Activated naive CD4-positive, alpha-beta T cell treated with anti-CD3 and anti-CD28 coated beads for 36 hours (primary cell): ENCODE data around the gene CTNNA2. TPM values are rescaled to one million over a fixed set of nuclear protein-coding genes. Genes with fewer than 3 reads are reported as not detected.

Experiments used
- CTCF ChIA-PET: fragments of 350-600 bp; sonication (Branson Sonifier 250); formaldehyde crosslinking; loops from one replicate; lab custom pipeline; 2021; ENCODE audit warnings: antibody characterized with exemption; lab: Charles Lee
- DNase-seq: peaks from one replicate; pipeline ENCODE4 v3.0.0-alpha.2; 2020
- H3K27ac Mint-ChIP-seq: one replicate; pipeline ENCODE4 v1.8.0; 2021; ENCODE audit warnings: mild to moderate bottlenecking, mixed read lengths
- H3K27me3 Mint-ChIP-seq: one replicate; pipeline ENCODE4 v1.8.0; 2021; ENCODE audit warnings: low read depth, mixed read lengths
- H3K36me3 Mint-ChIP-seq: one replicate; pipeline ENCODE4 v1.8.0; 2021; ENCODE audit warnings: low read depth, mixed read lengths
- H3K4me1 Mint-ChIP-seq: one replicate; pipeline ENCODE4 v1.8.0; 2021; ENCODE audit warnings: low read depth, mixed read lengths
- H3K4me3 Mint-ChIP-seq: one replicate; pipeline ENCODE4 v1.8.0; 2021; ENCODE audit warnings: mild to moderate bottlenecking, moderate library complexity, mixed read lengths
- H3K9me3 Mint-ChIP-seq: one replicate; pipeline ENCODE4 v1.8.0; 2021; ENCODE audit warnings: mixed read lengths
- intact Hi-C: fragments of 100-400 bp; cut with micrococcal nuclease; formaldehyde crosslinking; loops from one replicate; pipeline ENCODE4 v1.15.1; 2023
- total RNA-seq, 2 experiments: library from RNA; stranded (reverse); gene quantifications; one replicate each; pipeline ENCODE4 v1.2.3, GENCODE V29; 2021

The CTNNA2 gene
- total RNA-seq, 2 experiments from 2014 or later: not detected

DNA sequence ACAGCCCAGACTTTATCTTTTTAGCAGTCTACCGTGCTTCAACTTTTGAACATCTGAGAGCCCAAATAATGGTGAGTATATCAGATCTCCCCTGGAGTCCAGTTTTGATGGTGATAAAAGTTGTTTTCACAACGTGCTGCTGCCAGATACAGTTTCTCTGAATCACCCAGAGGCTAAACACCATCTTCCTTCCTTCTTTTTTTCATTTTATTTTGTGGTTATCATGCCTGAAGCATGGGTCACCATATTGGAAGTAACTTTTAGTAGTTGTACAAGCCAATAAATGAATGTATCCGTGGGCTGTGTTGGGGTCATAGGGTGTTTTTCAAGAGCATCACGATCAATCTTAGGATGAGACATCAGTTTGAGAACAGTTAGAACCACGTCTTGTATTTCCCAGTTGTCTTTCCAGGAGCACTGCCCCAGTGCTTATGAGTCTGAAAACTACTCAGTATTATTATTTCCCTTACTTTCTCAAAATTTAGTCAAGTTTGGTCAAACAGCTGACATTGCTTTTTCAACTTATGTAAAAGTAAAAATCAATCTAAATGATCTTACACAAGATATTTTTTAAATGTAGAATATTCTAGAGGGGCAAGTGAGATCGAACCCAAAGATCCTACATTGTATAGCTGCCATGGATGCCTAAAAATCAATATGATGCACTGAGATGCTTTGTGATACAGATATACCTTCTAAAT, 311.4 kb downstream of the CTNNA2 start:
- no peak overlapping the region for H3K27ac Mint-ChIP-seq
- H3K27me3 Mint-ChIP-seq: no peaks in the 10 kb centered on the region
- no peaks in the 10 kb centered on the region for H3K36me3 Mint-ChIP-seq
- intact Hi-C loops: no loop called here
- peaks cover 7% of the 10 kb centered on the region for H3K9me3 Mint-ChIP-seq
- no peak overlapping the region for H3K4me3 Mint-ChIP-seq
- CTCF ChIA-PET: no interaction called here
- DNase-seq: no peak
- H3K4me1 Mint-ChIP-seq: no peaks in the 10 kb centered on the region

DNA sequence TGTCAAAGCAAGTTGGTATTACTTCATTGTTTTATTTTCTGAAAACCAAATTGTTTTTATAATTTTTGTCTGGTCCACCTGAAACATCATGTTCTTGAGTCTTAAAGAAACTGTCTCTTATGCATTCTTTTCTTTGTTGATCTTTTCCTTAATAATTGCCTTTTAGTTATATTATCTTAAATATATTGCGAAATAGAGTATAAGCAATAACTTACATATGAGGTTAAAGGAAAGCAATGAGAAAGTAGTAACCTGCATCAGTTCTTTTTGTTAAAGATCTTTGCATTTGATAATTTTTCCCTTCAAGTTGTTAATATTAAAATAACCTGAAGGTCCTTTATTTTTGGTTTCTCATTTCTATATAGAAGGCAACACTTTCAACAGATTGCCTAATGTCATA, 315.0 kb downstream of the CTNNA2 start:
- Mint-ChIP-seq H3K4me3 (no peak overlapping the region), H3K27me3 (no peaks in the 10 kb centered on the region), H3K36me3 (no peaks in the 10 kb centered on the region), H3K9me3 (peaks cover 7% of the 10 kb centered on the region), H3K27ac (no peak overlapping the region), H3K4me1 (no peaks in the 10 kb centered on the region)
- DNase-seq: no peak
- intact Hi-C loops: no loop called here
- CTCF ChIA-PET: no interaction called here

GRCh38 chr2:79830501-79830900, 317.6 kb downstream of the CTNNA2 start:
- Mint-ChIP-seq H3K4me1 (no peaks in the 10 kb centered on the region), H3K4me3 (no peak overlapping the region), H3K36me3 (no peaks in the 10 kb centered on the region), H3K9me3 (peaks cover 2% of the 10 kb centered on the region), H3K27ac (no peak overlapping the region), H3K27me3 (no peaks in the 10 kb centered on the region)
- intact Hi-C loops: no loop called here
- no peak for DNase-seq
- CTCF ChIA-PET: no interaction called here

DNA sequence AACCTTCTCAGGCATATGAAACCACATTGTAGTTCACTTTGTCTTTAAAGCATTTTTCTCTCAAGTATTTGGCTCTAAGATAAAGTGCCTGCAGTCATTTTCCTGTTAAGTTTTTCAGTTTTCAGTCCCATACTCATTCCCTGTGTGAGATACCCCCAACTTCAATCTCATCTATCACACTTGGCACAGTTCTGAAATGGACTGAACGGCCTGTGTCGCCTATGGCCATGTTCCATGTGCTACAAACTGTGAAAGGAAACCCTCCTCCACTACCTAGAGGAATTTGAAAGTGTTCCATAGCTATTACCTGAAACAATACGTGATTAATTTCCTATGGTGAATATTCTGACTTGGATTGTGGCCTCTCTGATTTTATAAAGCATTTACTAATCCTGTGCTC, 319.1 kb downstream of the CTNNA2 start:
- intact Hi-C loops: no loop called here
- Mint-ChIP-seq H3K4me3 (no peak overlapping the region), H3K36me3 (no peaks in the 10 kb centered on the region), H3K27ac (no peak overlapping the region), H3K4me1 (no peaks in the 10 kb centered on the region), H3K9me3 (peaks cover 7% of the 10 kb centered on the region), H3K27me3 (no peaks in the 10 kb centered on the region)
- CTCF ChIA-PET: no interaction called here
- no peak for DNase-seq

GRCh38 chr2:79832511-79833234, 319.8 kb downstream of the CTNNA2 start:
- Mint-ChIP-seq H3K36me3 (no peaks in the 10 kb centered on the region), H3K4me3 (no peak overlapping the region), H3K4me1 (no peaks in the 10 kb centered on the region), H3K9me3 (peaks cover 7% of the 10 kb centered on the region), H3K27me3 (no peaks in the 10 kb centered on the region), H3K27ac (no peak overlapping the region)
- intact Hi-C loops: no loop called here
- DNase-seq: no peak
- CTCF ChIA-PET: no interaction called here

DNA sequence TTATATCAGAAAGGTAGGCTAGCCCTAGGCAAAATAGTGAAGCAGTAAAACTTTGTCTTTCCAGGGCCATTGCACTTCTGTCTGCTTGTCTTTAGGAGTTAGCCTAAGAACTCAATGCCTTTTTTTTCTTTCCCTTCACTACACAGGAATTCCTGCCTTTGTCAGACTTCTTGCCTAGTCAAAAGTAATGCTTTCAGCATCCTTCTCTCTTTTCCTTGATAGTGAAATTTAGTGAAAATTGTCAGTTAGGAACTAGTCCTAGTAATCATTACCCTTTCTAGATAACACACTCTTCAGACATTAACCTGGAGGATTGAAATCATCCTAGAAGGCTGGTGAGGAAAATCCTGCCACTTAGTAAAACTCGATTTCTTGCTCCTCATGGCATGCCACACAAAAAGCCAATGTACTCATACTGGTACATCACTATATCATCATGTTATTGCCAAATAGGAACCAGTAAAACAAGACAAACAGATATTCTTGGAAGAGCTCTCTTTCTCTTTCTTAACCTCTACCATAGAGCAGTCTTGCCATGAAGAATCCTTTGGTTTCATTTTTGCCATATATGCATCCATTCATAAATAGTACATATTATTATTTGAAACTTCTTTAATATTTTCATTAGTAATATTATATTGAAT, 320.5 kb downstream of the CTNNA2 start:
- CTCF ChIA-PET: interaction anchor here (0.7 kb wide), 1 partner anchor 83 kb away, joined by 3 read pairs; no protein-coding TSS in a partner anchor
- no peak overlapping the region for H3K4me3 Mint-ChIP-seq
- no peaks in the 10 kb centered on the region for H3K36me3 Mint-ChIP-seq
- peaks cover 7% of the 10 kb centered on the region for H3K9me3 Mint-ChIP-seq
- H3K4me1 Mint-ChIP-seq: no peaks in the 10 kb centered on the region
- H3K27me3 Mint-ChIP-seq: no peaks in the 10 kb centered on the region
- no peak for DNase-seq
- intact Hi-C loops: no loop called here
- no peak overlapping the region for H3K27ac Mint-ChIP-seq

DNA sequence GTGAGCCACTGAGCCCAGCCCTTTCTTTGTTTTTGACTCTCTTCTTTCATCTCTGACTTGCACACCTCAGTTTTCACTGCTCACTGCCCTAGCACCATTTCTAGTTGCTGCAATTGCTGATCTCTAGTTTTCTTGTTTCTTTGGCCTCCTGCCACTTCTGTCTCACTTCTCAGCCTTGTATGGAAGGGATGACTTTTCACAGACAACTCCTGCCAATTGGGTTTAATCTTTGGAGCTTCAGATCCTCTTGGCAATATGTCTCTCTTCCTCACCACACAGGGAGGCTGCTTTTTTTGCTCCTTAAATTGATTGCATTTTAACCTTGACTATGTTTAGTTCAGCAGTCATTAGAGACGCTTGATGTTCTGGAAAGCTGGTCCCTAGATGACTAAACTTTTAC, 323.1 kb downstream of the CTNNA2 start:
- Mint-ChIP-seq H3K27ac (no peak overlapping the region), H3K9me3 (peaks cover 8% of the 10 kb centered on the region), H3K27me3 (no peaks in the 10 kb centered on the region), H3K36me3 (no peaks in the 10 kb centered on the region), H3K4me3 (no peak overlapping the region), H3K4me1 (no peaks in the 10 kb centered on the region)
- intact Hi-C loops: no loop called here
- CTCF ChIA-PET: no interaction called here
- DNase-seq: no peak

- CTCF ChIA-PET: no interaction called here
- no peaks in the 10 kb centered on the region for H3K27me3 Mint-ChIP-seq
These were observed 331.2 kb downstream of the CTNNA2 start for GRCh38 chr2:79844011-79844410.

GRCh38 chr2:79846878-79847277, 334.0 kb downstream of the CTNNA2 start:
- H3K36me3 Mint-ChIP-seq: no peaks in the 10 kb centered on the region
- no peaks in the 10 kb centered on the region for H3K4me1 Mint-ChIP-seq
- no peak overlapping the region for H3K4me3 Mint-ChIP-seq
- H3K9me3 Mint-ChIP-seq: no peaks in the 10 kb centered on the region
- DNase-seq: no peak
- intact Hi-C loops: no loop called here
- H3K27me3 Mint-ChIP-seq: no peaks in the 10 kb centered on the region
- CTCF ChIA-PET: no interaction called here
- H3K27ac Mint-ChIP-seq: no peak overlapping the region

More at GRCh38 chr2:79844011-79844410, 331.2 kb downstream of the CTNNA2 start:
- DNase-seq: no peak
- Mint-ChIP-seq H3K9me3 (peaks cover 3% of the 10 kb centered on the region), H3K27ac (no peak overlapping the region), H3K4me3 (no peak overlapping the region), H3K4me1 (no peaks in the 10 kb centered on the region), H3K36me3 (no peaks in the 10 kb centered on the region)
- intact Hi-C loops: no loop called here

DNA sequence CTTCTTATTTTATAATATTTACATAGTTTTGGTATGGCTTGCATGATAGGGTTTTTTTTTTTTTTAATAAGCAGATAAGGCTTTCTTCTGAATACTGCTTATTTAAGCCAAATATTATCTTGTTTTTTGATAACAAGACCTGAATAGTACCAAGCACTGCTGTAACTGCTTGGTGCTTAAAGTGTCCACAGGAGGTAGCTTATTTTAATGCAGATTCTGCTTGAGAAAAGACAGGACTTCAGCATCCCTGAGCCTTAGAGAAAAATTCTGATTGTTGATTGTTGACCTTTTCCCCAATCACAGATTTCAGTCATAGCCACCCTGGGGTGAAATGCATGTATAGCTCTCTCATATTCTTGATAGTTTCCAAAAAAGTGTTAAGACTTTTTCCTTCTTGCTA, 336.4 kb downstream of the CTNNA2 start:
- Mint-ChIP-seq H3K36me3 (no peaks in the 10 kb centered on the region), H3K4me1 (no peaks in the 10 kb centered on the region), H3K27ac (no peak overlapping the region), H3K4me3 (no peak overlapping the region), H3K27me3 (no peaks in the 10 kb centered on the region), H3K9me3 (no peaks in the 10 kb centered on the region)
- no peak for DNase-seq
- CTCF ChIA-PET: no interaction called here
- intact Hi-C loops: no loop called here

DNA sequence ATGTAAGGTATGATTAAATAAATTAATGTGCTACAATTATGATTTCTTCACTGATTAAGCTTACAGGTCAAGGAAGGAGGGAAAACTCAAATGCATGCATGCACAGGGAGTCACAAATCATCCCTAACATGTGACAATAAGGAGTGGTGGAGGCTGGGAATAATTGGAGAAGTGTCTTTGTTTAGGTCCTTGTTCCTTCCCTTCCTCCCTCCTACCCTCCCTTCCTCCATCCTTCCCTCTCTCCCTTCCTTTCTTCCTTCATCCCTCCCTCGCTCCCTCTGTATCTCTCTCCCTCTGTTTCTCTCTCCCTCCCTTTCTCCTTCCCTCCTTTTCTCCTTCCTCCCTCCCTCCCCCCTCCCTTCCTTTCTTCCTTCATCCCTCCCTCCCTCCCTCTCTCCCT, 337.1 kb downstream of the CTNNA2 start:
- CTCF ChIA-PET: no interaction called here
- H3K9me3 Mint-ChIP-seq: no peaks in the 10 kb centered on the region
- intact Hi-C loops: no loop called here
- H3K36me3 Mint-ChIP-seq: no peaks in the 10 kb centered on the region
- H3K27me3 Mint-ChIP-seq: no peaks in the 10 kb centered on the region
- H3K4me3 Mint-ChIP-seq: no peak overlapping the region
- H3K27ac Mint-ChIP-seq: no peak overlapping the region
- no peaks in the 10 kb centered on the region for H3K4me1 Mint-ChIP-seq
- DNase-seq: no peak

- Mint-ChIP-seq H3K9me3 (peaks cover 2% of the 10 kb centered on the region), H3K27me3 (no peaks in the 10 kb centered on the region), H3K4me3 (no peak overlapping the region), H3K4me1 (no peaks in the 10 kb centered on the region), H3K27ac (no peak overlapping the region), H3K36me3 (no peaks in the 10 kb centered on the region)
- intact Hi-C loops: no loop called here
- CTCF ChIA-PET: no interaction called here
- no peak for DNase-seq
These were observed 338.1 kb downstream of the CTNNA2 start for GRCh38 chr2:79850912-79851311.
